Cerebellar nuclear complex (tissue), 1 donor: ENCODE measurements around the gene XAB2.
"Not testable (repeated sequence)": the region's sequence is repeated elsewhere in the genome, so short reads cannot be mapped to it uniquely, and the experiment has no call there.

Source experiments
- DNase-seq, 2 experiments: peaks; one replicate each; lab custom pipeline; 2025; lab: John Stamatoyannopoulos, UW

XAB2 gene

DNA sequence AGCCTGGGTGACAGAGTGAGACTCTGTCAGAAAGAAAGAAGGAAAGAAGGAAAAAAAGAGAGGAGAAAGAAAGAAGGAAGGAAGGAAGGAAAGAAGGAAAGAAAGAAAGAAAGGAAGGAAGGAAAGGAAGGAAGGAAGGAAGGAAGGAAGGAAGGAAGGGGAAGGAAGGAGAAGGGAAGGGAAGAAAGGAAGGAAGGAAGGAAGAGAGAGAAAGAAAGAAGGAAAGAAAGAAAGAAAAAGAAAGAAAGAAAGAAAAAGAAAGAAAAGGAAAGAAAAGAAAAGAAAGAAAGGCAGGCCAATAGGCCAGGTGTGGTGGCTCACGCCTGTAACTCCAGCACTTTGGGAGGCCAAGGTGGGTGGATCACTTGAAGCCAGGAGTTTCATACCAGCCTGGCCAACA is 51.9 kb downstream of the XAB2 start:
- DNase-seq, result not testable (repeated sequence)

DNA sequence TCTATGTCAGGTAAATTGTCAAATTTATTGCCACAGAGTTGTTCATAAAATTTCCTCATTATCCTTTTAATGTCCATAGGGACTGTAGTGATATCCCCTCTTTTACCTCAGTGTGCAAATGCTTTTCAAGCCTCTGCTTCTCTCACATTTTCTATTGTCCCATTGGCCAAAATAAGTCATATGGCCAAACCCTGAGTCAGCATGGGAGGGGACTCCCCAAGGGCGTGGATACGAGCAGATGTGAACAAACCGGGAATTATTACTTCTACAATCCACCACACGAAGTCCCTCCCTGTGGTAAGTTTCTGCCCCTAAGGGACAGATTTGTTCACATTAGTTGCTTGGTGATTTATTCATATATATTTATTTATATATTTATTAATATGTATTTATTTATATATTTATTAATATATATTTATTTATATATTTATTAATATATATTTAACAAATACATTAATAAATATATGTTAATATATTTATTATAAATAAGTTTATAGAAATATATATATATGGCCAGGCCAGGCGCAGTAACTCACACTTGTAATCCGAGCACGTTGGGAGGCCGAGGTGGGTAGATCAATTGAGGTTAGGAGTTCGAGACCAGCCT is 53.8 kb downstream of the XAB2 start:
- no peak for DNase-seq

DNA sequence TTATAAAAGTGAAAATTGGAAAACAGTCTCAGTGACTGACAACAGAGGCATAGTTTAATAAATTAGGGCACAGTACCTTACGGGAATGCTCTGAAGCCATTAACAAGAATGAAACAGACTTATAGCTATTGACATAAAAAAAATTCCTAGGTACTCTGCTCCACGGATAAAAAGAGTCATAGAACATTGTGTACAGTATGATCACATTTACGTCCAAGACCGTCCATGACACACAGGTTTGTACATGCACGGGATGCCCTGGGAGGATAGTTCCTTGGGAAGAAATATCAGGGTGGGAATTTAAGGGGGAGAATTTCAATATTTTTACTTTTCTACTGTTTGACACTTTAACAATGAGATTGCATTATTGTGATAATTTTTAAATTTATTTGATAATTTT is 58.6 kb downstream of the XAB2 start:
- DNase-seq, result no peak
